Activated T-cell treated with anti-CD3 and anti-CD28 coated beads, Interleukin-2, amount 50 U/mL, for 72 hours (primary cell): ENCODE results near the gene PCBP3. TPM values are rescaled to one million over a fixed set of nuclear protein-coding genes. Genes with fewer than 3 reads are reported as not detected.
A peak's percentile ranks its signal among the peaks of the same experiment; 100 is the strongest.
"Not testable (repeated sequence)": the region's sequence is repeated elsewhere in the genome, so short reads cannot be mapped to it uniquely, and the experiment has no call there.

Source experiments
- ATAC-seq, 2 donors: fragments of 150-1000 bp; cut with Tn5 transposase; replicated peaks in 1 of 2; 2 replicates each; pipeline ENCODE4 v1.10.0; 2021; ENCODE audit warnings: moderate library complexity in 2 of 2, mild to moderate bottlenecking in 1 of 2
- DNase-seq, 2 donors: peaks; one replicate each; pipeline ENCODE4 v3.0.0; 2021 to 2022; ENCODE audit warnings: mixed read lengths in 1 of 2
- H3K27ac Mint-ChIP-seq: one replicate; pipeline ENCODE4 v1.8.0; 2022; ENCODE audit warnings: mild to moderate bottlenecking, moderate library complexity, mixed read lengths
- H3K27me3 Mint-ChIP-seq: one replicate; pipeline ENCODE4 v1.8.0; 2022; ENCODE audit warnings: low read depth, mixed read lengths
- H3K36me3 Mint-ChIP-seq, 2 donors: one replicate each; pipeline ENCODE4 v1.8.0; 2022; ENCODE audit warnings: mixed read lengths in 2 of 2, mild to moderate bottlenecking in 1 of 2; ENCODE audit not compliant: insufficient read depth in 2 of 2
- H3K4me1 Mint-ChIP-seq: one replicate; pipeline ENCODE4 v1.8.0; 2022; ENCODE audit warnings: low read depth, mixed read lengths
- H3K4me3 Mint-ChIP-seq, 2 donors: one replicate each; pipeline ENCODE4 v1.8.0; 2022; ENCODE audit warnings: mild to moderate bottlenecking in 2 of 2, mixed read lengths in 2 of 2, moderate library complexity in 2 of 2
- H3K9me3 Mint-ChIP-seq, 2 donors: one replicate each; pipeline ENCODE4 v1.8.0; 2022; ENCODE audit warnings: mixed read lengths in 2 of 2
- total RNA-seq, 2 donors: library from RNA; stranded (reverse); gene quantifications; one replicate each; pipeline ENCODE4 v1.2.3, GENCODE V29; 2022

Gene PCBP3
- 10 to 100 TPM; 20.2 to 24.1 TPM for total RNA-seq

DNA sequence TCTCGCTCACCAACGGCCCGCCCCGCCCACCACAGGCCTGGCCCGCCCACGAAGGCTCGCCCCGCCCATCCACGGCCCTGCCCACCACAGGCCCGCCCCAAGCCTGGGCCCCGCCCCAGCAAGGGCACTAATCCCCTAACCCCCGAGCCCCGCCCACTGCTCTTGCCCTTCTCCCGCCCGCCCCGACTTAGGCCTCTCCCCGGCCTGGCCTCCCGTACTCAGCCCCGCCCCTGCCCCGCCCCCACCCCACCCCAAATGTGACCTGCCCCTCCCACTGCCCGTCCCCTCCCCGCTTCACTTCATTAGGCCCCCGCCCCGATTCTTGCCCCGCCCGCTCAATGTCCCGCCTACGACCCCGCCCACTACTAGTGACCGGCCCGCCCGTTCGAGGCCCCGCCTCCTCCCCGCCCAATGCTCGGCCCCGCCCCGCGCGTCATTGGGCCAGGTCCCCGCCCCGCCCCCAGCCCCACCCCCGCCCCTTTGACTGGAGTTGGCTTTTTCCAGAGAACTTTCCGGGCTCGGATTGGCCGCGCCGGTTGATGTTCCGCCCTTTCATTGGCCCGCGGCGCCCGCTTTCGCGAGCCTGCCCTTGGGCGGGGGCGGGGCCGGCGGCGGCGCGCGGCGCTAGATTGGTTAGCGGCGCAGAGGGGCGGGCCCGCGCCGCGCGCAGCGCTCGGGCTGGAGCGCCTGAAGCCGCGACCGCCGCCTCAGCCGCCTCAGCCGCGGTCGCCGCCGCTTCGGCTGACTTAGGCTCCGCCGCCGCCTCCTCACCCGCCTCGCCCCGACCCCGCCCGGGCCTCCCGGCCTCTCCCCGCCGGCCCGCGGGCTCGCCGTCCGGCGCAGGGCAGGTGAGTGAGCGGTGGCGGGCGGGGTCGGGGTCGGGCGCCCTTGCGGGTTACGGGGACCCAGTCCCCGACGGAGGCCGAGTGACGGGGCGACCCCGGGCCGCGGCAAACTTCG is at the start of gene PCBP3:
PCBP3 (plus strand) TSS at position 705 of the 960 bp plus-strand sequence. CDS start 206,361 bp downstream, outside the sequence.
- peak within 1 kb of the TSS; percentile 8 for H3K27ac Mint-ChIP-seq
- H3K9me3 Mint-ChIP-seq = peaks cover 0 to 5% of the 10 kb centered on the region in 2 donors
- H3K4me1 Mint-ChIP-seq = peaks cover 34% of the 10 kb centered on the region

DNA sequence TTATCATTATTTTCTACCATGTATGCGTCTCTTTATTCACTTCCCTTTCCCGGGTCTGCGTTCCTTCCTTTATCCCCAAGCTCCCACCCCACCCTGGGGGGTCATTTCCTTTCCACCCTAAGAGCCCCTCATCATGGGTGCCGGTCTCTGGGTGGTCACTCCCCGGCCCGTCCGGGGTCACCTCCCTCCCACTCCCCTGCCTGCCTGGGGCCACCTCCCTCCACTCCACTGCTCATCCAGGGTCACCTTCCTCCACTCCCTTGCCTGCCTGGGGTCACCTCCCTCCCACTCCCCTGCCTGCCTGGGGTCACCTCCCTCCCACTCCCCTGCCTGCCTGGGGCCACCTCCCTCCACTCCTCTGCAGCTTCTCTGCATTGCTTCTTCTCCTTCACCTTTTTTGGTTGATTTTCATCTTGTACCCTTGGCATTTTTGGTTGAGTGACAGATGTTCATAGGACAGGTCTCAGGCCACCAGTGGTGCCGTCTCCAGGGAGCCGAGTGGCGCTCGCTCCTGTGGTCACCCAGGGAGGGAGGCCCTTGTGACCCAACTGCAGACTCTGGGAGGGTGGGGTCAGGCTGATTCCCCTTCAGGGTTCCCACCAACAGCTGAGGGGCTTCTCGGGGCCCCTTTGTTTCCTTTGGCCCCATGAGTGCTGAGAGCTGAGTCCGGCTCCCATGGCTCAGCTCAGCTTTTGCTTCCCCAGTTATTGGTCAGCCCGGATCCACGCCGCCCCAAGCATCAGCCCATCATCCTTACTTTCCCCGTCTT is 48.6 kb upstream of the PCBP3 start:
- Mint-ChIP-seq H3K4me1 (peaks cover 26% of the 10 kb centered on the region), H3K4me3 (no peak overlapping the region), H3K36me3 (no peaks in the 10 kb centered on the region), H3K27me3 (no peaks in the 10 kb centered on the region), H3K27ac (no peak overlapping the region), H3K9me3 (no peaks in the 10 kb centered on the region)
- no peak for DNase-seq
- ATAC-seq = no peak

More for the DNA sequence above, at the start of gene PCBP3:
- peak; percentile 99 for DNase-seq
- no peaks in the 10 kb centered on the region for H3K27me3 Mint-ChIP-seq
- H3K36me3 Mint-ChIP-seq = peaks cover 0 to 3% of the 10 kb centered on the region in 2 donors
- peak within 1 kb of the TSS; percentile 80 to 84 for H3K4me3 Mint-ChIP-seq
- ATAC-seq = peak; percentile 80 to 81

DNA sequence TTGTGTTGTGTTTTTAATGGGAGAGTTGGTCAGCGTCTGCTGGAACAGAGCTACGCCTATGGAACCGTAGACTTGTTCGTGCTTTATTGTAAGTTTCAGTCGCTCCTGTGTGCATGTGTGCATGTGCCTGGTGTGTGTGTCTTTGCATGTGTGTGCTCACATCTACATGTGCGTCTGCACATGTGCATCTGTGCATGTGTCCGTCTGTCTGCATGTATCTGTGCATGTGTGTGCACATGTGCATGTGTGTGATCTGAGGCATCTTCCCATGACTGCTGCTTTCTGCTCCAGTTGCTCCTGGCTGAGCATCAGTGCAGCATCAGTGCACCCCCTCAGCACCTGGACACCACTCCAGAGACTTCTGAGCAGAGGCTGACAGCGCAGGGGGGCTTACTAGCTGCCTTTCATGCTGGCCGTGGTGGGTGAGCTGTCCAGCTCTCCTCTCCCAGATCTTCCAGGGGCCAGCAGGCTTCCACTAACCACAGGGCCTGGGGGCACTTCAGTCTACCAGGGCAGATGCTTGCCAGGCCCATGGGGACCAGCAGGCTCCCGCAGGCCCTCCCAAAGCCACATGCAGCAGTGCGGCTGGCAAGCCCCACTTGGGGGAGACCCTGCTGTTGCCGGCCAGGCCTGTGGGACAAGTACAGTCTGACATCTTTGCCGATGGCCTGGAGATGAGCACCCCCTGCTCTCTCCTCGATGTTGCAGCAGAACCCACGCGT is 47.8 kb upstream of the PCBP3 start:
- H3K36me3 Mint-ChIP-seq = peaks cover 0 to 5% of the 10 kb centered on the region in 2 donors
- peaks cover 26% of the 10 kb centered on the region for H3K4me1 Mint-ChIP-seq
- no peak overlapping the region for H3K4me3 Mint-ChIP-seq
- ATAC-seq = no peak
- H3K27me3 Mint-ChIP-seq = no peaks in the 10 kb centered on the region
- no peak overlapping the region for H3K27ac Mint-ChIP-seq
- DNase-seq = no peak
- H3K9me3 Mint-ChIP-seq = peaks cover 2 to 4% of the 10 kb centered on the region in 2 donors

DNA sequence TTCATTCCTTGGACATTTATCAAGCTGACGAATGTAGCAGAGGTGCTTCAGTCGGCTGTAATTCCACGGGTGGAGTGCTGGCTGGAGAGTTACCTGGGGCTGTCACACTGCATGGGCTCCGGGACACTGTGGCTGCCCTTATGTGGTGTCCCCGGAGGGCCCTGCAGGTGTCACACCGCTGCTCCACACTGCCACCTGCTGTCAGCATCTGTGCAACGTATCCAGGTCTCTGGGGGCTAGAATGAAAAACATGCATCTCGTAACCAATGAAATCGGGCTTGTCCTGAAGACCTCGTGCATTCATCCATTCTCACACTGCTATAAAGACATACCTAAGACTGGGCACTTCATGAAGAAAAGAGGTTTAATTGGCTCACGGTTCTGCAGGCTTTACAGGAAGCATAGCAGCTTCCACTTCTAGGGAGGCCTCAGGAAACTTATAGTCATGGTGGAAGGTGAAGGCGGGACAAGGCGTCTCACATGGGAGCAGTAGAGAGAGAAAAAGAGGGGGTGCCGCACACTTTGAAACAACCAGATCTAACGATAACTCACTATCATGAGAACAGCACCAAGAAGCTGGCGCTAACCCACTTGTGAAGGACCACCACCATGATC is 46.7 kb upstream of the PCBP3 start:
- peaks cover 2 to 4% of the 10 kb centered on the region in 2 donors for H3K9me3 Mint-ChIP-seq
- no peak overlapping the region for H3K27ac Mint-ChIP-seq
- peak; percentile 87 to 88 for DNase-seq
- H3K36me3 Mint-ChIP-seq = peaks cover 0 to 5% of the 10 kb centered on the region in 2 donors
- H3K4me3 Mint-ChIP-seq = no peak overlapping the region
- peak; percentile 60 to 65 for ATAC-seq
- H3K4me1 Mint-ChIP-seq = peaks cover 26% of the 10 kb centered on the region
- no peaks in the 10 kb centered on the region for H3K27me3 Mint-ChIP-seq

DNA sequence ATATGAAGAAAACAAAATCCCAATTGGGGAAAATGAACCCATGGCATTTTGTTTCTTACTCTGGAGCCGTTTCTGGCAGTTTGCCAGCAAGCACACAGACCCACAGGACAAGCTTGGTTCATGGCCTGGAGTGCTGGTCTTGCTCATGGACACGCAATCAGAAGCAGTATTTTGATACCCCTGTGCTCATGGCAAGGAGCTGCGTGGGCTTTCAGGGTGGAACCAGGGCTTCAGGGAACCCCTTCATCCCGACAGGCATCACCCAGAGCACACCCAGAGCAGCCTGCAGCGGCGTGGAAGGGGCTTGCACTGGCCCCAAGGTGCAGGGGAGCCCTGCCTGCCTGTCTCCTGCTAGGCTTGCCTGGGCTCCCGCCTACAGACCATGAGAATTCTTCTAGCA is 45.4 kb upstream of the PCBP3 start:
- Mint-ChIP-seq H3K27me3 (no peaks in the 10 kb centered on the region), H3K27ac (no peak overlapping the region), H3K4me1 (peaks cover 26% of the 10 kb centered on the region), H3K36me3 (peaks cover 1 to 5% of the 10 kb centered on the region in 2 donors), H3K4me3 (no peak overlapping the region), H3K9me3 (peaks cover 3 to 4% of the 10 kb centered on the region in 2 donors)
- ATAC-seq (no peak), DNase-seq (no peak)

DNA sequence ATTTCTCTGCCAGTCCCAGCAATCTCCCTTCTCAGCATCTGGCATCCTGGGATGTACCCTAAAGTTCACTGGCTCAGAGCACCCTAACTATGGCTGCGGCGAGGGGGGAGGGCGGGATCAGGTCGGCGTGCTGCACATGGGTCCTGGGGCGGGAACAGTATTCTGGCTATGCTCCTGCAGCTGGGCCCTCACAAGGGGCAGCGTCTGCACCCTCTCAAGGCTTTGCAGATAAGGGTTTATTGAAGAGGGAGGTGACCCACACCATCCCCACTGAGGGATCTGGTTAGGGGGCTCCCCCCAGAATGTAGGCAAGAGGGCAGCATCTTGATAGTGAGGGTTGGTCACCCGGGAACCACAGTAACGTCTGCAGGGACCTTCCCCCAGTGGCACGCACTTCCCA is 44.9 kb upstream of the PCBP3 start:
- H3K4me1 Mint-ChIP-seq = peaks cover 21% of the 10 kb centered on the region
- peaks cover 3 to 5% of the 10 kb centered on the region in 2 donors for H3K36me3 Mint-ChIP-seq
- H3K27me3 Mint-ChIP-seq = no peaks in the 10 kb centered on the region
- ATAC-seq (no peak), DNase-seq (no peak)
- no peak overlapping the region for H3K27ac Mint-ChIP-seq
- peaks cover 4 to 6% of the 10 kb centered on the region in 2 donors for H3K9me3 Mint-ChIP-seq
- H3K4me3 Mint-ChIP-seq = no peak overlapping the region

DNA sequence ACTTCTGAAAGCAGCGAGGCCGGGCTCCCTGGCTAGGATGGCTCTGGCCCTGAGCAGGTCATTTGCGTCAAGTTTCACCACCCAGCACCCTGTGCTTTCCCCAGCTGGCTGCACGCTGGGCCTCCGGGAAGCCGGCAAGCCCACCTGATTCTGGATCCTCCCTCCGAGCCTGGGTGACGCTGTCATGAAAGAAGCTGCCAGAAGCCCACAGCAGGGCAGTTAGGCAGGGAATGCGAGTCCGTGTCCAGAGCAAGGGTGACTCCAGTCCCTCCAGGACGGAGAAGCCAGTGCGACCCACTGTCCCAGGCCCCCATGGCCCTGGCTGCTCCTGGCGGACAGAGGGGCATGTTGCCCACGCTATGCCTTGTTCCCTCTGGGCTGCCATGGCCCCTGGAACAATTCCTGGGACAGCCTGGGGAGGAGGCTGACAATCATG is 44.4 kb upstream of the PCBP3 start:
- peaks cover 16% of the 10 kb centered on the region for H3K4me1 Mint-ChIP-seq
- DNase-seq = no peak
- no peaks in the 10 kb centered on the region for H3K27me3 Mint-ChIP-seq
- H3K27ac Mint-ChIP-seq = no peak overlapping the region
- peaks cover 6 to 10% of the 10 kb centered on the region in 2 donors for H3K9me3 Mint-ChIP-seq
- ATAC-seq = no peak
- peaks cover 7% of the 10 kb centered on the region in 2 donors for H3K36me3 Mint-ChIP-seq
- H3K4me3 Mint-ChIP-seq = no peak overlapping the region

DNA sequence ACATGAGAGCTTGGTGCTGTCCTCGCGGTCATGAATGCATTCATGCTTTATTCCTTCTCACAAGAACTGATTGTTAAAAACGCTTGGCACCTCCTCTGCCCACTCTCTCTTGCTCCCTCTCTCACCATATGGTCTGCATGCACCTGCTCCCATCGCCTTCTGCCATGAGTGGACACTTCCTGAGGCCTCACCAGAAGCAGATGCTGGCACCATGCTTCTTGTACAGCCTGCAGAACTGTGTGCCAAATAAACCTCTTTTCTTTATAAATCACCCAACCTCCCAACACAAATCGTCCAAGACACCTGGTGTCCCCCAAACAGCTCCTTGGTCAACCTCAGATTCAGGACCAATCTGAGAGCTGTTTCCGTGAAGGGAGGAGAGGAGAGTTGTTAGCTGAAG is 43.3 kb upstream of the PCBP3 start:
- H3K4me1 Mint-ChIP-seq = peaks cover 12% of the 10 kb centered on the region
- peaks cover 6 to 12% of the 10 kb centered on the region in 2 donors for H3K9me3 Mint-ChIP-seq
- peaks cover 7 to 9% of the 10 kb centered on the region in 2 donors for H3K36me3 Mint-ChIP-seq
- H3K27ac Mint-ChIP-seq = no peak overlapping the region
- DNase-seq (no peak), ATAC-seq (no peak)
- H3K27me3 Mint-ChIP-seq = no peaks in the 10 kb centered on the region
- no peak overlapping the region for H3K4me3 Mint-ChIP-seq

DNA sequence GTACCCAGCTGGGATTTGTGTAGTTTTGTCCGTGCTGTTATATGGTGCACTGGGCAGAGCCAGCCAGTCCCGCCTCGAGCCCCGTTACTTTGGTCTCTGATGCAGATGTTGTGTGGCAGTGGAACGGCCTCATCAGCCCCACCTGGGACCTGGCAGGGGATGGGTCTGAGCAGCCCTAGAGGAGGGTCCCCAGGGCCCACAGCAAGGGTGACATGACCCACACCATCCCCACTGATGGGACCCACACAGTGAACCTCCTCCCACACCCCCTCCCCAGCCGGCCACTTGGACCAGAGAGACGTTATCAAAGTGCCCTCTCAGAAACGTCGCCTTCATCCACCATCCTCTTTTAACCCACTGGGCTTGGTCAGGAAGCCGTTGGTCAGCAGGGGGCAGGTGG is 42.0 kb upstream of the PCBP3 start:
- Mint-ChIP-seq H3K27ac (no peak overlapping the region), H3K4me3 (no peak overlapping the region), H3K9me3 (peaks cover 6 to 12% of the 10 kb centered on the region in 2 donors), H3K4me1 (peaks cover 6% of the 10 kb centered on the region), H3K27me3 (no peaks in the 10 kb centered on the region), H3K36me3 (peaks cover 7 to 9% of the 10 kb centered on the region in 2 donors)
- DNase-seq = no peak
- ATAC-seq = no peak

DNA sequence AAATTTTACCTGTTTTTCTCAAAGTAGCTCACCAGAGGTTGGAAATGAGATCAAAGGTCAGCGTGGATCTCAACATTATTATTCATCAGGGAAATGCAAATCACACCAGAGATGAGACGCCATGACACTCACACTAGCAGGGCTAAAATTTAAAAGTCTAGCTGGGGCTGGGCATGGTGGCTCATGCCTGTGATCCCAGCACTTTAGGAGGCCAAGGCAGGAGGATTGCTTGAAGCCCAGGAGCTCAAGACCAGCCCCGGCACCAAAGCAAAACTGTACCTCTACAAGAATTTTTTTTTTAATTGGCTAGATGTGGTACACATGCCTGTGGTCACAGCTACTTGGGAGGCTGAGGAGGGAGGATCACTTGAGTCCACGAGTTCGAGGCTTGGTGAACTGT is 41.4 kb upstream of the PCBP3 start:
- no peaks in the 10 kb centered on the region for H3K27me3 Mint-ChIP-seq
- DNase-seq (no peak), ATAC-seq (no peak)
- H3K36me3 Mint-ChIP-seq = peaks cover 7 to 9% of the 10 kb centered on the region in 2 donors
- peaks cover 6 to 12% of the 10 kb centered on the region in 2 donors for H3K9me3 Mint-ChIP-seq
- H3K4me1 Mint-ChIP-seq = peaks cover 1% of the 10 kb centered on the region
- no peak overlapping the region for H3K4me3 Mint-ChIP-seq
- no peak overlapping the region for H3K27ac Mint-ChIP-seq

DNA sequence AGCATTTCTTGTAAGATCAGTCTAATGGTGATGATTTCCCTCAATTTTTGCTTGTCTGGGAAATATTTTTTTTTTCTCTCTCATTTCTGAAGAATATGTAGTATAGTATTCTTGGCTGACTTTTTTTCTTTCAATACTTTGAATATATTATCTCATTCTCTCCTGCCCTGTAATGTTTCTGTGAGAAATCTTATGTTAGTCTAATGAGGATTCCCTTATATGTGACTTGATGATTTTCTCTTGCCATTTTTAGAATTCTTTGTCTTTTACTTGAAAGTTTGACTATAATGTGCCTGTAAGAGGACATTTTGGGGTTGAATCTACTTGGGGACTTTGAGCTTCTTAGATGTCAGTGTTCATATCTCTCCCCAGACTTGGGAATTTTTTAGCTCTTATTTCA is 40.0 kb upstream of the PCBP3 start:
- Mint-ChIP-seq H3K4me3 (no peak overlapping the region), H3K9me3 (peaks cover 6 to 12% of the 10 kb centered on the region in 2 donors), H3K36me3 (peaks cover 7 to 9% of the 10 kb centered on the region in 2 donors), H3K27me3 (no peaks in the 10 kb centered on the region), H3K27ac (no peak overlapping the region), H3K4me1 (peaks cover 6% of the 10 kb centered on the region)
- ATAC-seq = no peak
- DNase-seq = no peak

DNA sequence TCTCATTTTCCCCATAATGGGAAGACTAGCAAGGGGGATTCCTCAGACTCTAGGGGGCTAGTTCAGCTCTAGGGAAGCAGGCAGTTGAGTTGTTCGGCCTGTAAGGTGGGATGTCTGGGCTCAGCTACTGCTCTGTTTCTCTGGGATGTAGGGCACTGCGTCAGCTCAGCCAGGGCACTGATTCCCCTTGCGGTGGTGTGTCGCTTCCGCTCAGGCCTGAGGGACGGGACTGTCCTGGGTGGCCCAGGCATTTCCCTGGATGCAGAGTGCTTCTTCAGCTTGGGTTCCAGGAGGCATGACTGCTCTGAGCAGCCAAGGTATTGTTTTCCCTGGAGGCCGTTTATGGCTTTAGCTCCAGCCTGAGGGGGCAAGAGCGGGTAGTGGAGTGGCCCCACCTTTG is 38.8 kb upstream of the PCBP3 start:
- not testable (repeated sequence) for DNase-seq, H3K4me3 Mint-ChIP-seq, H3K27ac Mint-ChIP-seq, H3K4me1 Mint-ChIP-seq, H3K27me3 Mint-ChIP-seq, ATAC-seq, H3K36me3 Mint-ChIP-seq
- peaks cover 6 to 12% of the 10 kb centered on the region in 2 donors for H3K9me3 Mint-ChIP-seq
